GM12875 (cell line): Measurements from ENCODE around the gene NCK2.

Experiments used
- H3K4me3 ChIP-seq: one replicate; pipeline ENCODE4 v1.5.1; 2011; ENCODE audit warnings: low read depth, low read length, control low read depth
- TF ChIP-seq, protein P1 (sequence below): IDR thresholded peaks from 2 replicates; pipeline ENCODE4 v1.5.1; 2011; ENCODE audit warnings: low read depth, mild to moderate bottlenecking, control low read depth, inconsistent platforms, low read length, moderate library complexity, borderline replicate concordance; ENCODE audit not compliant: insufficient read depth

NCK2 gene

DNA sequence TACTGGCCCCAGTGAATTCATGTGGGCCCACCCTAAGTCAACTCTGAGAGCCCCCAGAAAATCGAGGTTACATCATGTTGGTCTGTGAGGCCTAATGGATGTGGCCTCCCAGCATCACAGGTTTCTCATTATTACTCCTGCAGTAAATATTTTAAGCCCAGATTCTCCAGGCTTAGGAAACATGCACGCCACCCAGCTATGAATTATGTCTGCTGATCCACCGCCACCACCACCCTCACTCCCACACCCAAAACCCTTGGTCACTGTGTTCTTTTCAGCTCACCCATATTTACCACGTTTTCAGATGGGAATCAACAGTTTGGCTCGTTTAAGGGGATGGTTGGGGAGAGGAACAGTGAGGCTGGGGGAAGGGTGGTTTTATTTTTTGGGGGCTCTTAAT, 128.6 kb downstream of the NCK2 start:
- TF ChIP-seq, protein P1, sequence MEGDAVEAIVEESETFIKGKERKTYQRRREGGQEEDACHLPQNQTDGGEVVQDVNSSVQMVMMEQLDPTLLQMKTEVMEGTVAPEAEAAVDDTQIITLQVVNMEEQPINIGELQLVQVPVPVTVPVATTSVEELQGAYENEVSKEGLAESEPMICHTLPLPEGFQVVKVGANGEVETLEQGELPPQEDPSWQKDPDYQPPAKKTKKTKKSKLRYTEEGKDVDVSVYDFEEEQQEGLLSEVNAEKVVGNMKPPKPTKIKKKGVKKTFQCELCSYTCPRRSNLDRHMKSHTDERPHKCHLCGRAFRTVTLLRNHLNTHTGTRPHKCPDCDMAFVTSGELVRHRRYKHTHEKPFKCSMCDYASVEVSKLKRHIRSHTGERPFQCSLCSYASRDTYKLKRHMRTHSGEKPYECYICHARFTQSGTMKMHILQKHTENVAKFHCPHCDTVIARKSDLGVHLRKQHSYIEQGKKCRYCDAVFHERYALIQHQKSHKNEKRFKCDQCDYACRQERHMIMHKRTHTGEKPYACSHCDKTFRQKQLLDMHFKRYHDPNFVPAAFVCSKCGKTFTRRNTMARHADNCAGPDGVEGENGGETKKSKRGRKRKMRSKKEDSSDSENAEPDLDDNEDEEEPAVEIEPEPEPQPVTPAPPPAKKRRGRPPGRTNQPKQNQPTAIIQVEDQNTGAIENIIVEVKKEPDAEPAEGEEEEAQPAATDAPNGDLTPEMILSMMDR: no peak
- no peak overlapping the region for H3K4me3 ChIP-seq

DNA sequence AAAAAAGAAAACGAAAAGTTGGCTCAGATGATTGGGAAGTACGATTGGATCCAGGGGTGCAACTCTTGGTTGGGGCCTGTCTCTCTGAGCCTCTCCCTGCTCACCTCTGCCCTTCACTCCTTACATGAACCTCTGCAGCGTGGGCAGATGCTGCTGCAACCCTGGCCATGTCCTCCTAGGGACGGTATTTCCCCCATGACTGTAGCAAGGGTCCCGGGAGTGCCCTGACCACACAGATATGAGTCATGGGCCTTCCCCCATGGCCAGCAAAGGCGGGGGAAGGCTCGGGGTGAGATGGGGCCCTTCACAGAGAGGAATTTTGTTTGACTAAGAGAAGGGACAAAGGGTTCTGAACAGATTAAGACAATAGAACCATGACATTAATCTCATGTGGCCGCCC, 129.0 kb downstream of the NCK2 start:
- H3K4me3 ChIP-seq: no peak overlapping the region
- TF ChIP-seq, protein P1: no peak

DNA sequence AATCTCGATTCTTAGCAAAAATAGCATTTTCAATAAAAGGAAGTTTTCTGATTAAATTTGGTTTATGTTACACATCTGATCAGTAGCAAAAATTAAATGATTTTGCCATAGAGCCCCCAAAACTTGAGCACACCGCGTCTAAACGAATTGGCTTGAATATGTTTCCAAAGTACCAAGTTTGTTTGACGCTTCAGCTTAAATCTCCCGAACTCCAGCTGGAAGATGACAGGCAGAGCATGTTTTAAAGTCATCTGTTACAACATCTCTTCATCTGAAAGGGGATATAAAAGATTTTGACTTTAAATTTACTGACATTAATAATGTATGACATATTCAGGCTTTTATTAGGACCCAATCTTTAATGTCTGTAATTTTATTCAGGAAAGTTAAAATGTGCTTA, 129.8 kb downstream of the NCK2 start:
- no peak overlapping the region for H3K4me3 ChIP-seq
- TF ChIP-seq, protein P1: no peak

DNA sequence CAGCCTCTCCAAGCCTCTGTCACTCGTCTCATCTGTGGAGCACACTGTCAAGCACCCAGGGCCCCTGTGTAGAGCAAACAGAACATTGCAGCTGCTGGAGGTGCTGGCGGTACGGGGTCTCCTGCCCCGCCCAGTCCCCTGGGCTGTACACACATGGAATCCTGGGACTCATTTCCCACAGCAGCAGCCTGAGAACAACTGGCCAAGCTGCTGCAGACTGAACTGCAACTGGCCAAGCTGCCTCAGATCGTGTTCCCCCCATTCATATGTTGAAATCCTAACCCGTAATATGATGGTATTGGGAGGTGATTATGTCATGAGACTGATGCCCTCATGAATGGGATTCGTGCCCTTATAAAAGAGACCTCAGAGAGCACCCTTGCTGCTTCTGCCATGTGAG, 130.5 kb downstream of the NCK2 start:
- TF ChIP-seq, protein P1: no peak

DNA sequence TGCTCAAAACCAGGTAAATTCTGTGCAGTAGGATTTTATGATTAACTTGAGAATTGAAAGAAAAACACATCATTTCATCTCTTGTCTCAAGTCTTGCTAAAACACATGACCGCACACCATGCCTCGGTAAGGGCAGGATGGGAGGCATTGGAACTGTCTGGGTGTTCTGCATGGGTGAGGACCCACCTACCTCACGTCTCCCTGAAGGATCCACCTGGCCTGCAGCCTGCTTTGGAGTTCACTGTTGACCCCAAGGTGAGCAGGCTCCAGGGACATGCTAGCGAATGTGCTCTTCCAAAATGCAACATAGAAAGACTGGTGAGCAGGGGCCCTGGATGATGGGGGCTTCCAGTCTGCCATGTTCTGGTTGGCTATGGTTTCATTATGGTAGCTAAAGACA, 131.5 kb downstream of the NCK2 start:
- no peak overlapping the region for H3K4me3 ChIP-seq

More for the DNA sequence above, 130.5 kb downstream of the NCK2 start:
- H3K4me3 ChIP-seq: no peak overlapping the region

DNA sequence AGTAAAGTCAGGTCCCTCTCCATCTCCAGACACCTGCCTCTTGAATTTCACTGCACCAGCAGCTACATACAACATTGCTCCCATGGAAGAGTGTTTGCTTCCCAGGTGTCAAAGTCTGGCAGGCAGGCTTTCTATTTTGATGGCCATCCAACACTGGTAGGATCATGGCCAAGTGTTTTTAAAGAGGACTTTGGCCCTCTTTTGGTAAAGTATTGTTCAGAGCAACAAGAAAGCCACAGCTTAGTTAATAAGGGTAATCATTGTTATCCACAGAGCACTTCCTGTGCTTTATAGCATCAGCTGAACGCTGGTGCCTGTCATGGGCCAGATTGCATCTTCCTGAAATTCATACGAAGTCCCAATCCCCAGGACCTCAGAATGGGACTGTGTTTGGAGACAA, 133.2 kb downstream of the NCK2 start:
- TF ChIP-seq, protein P1: no peak
- no peak overlapping the region for H3K4me3 ChIP-seq

More for the DNA sequence above, 131.5 kb downstream of the NCK2 start:
- TF ChIP-seq, protein P1: no peak

DNA sequence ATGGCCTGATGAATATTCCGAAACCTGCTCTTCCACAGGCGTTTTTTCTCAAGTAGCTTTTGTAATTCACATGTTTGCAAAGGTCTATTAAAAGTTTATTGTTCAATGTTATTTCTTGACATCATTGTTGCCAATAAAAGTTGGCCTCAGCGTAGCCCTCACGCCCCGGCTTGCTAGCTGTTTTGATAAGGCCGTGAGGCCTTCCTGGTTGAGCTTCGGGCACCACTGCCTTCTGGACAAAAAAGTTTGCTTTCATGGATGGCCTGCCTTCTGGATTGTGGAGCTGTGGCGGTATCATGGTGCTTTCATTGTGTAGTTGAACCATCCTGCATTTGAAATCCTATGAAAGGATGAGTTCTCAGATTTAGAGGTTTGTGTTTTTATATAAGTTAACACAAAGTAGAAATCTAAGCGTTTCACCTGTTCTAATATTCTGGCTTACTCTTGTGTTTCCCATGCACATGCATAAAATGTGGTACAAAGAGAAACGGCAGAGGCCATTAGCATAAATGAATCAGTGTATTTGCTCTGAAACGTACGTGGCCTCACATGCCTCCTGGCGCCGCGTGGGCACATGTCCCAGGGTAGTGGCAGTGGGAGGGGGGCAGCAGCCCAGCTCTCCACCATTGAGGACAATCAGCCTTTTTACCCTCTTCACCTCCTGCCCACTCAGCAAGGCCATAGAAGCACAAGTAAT, 134.5 kb downstream of the NCK2 start:
- TF ChIP-seq, protein P1: no peak
- no peak overlapping the region for H3K4me3 ChIP-seq
